GM23338 (cell line): Measurements from ENCODE around the gene PATE1. TPM values are rescaled to one million over a fixed set of nuclear protein-coding genes. Genes with fewer than 3 reads are reported as not detected.

Source experiments
- ATAC-seq: fragments of 200-7000 bp; cut with Tn5 transposase; 3 replicates; pipeline ENCODE4 v1.9.1; 2020
- DNase-seq: peaks from one replicate; pipeline ENCODE4 v3.0.0-alpha.2; 2015; ENCODE audit warnings: low spot score
- H2AFZ ChIP-seq: fragments of 200-600 bp; sonication (generic); 2 replicates; pipeline ENCODE4 v1.8.0; 2016; ENCODE audit warnings: antibody characterized with exemption, mild to moderate bottlenecking, moderate library complexity
- H3F3A ChIP-seq: fragments of 200-600 bp; sonication (generic); replicated peaks from 2 replicates; pipeline ENCODE4 v1.8.0; 2017; ENCODE audit warnings: antibody characterized with exemption, mixed run types, low read depth
- H3K27ac ChIP-seq: fragments of 200-600 bp; sonication (generic); 2 replicates; pipeline ENCODE4 v1.6.1; 2016; ENCODE audit warnings: low read depth
- H3K27me3 ChIP-seq: fragments of 200-600 bp; sonication (generic); 2 replicates; pipeline ENCODE4 v1.8.0; 2016; ENCODE audit warnings: mild to moderate bottlenecking, mixed run types, moderate library complexity; ENCODE audit not compliant: insufficient read depth
- H3K36me3 ChIP-seq: fragments of 200-600 bp; sonication (generic); 2 replicates; pipeline ENCODE4 v1.8.0; 2016; ENCODE audit warnings: mild to moderate bottlenecking; ENCODE audit not compliant: insufficient read depth
- H3K4me1 ChIP-seq: fragments of 200-600 bp; sonication (generic); 2 replicates; pipeline ENCODE4 v1.8.0; 2016; ENCODE audit warnings: mild to moderate bottlenecking, moderate library complexity; ENCODE audit not compliant: insufficient read depth
- H3K4me2 ChIP-seq: fragments of 200-600 bp; sonication (generic); 2 replicates; pipeline ENCODE4 v1.7.1; 2017; ENCODE audit warnings: mixed run types
- H3K4me3 ChIP-seq: fragments of 200-600 bp; sonication (generic); 2 replicates; pipeline ENCODE4 v1.6.1; 2016; ENCODE audit warnings: mixed run types
- H3K79me2 ChIP-seq: fragments of 200-600 bp; sonication (generic); replicated peaks from 2 replicates; pipeline ENCODE4 v1.8.0; 2017; ENCODE audit warnings: mild to moderate bottlenecking; ENCODE audit not compliant: insufficient read depth
- H3K9me2 ChIP-seq: fragments of 200-600 bp; sonication (generic); 2 replicates; pipeline ENCODE4 v1.8.0; 2017; ENCODE audit not compliant: insufficient read depth
- H4K20me1 ChIP-seq: fragments of 200-600 bp; sonication (generic); replicated peaks from 2 replicates; pipeline ENCODE4 v1.8.0; 2017; ENCODE audit warnings: mild to moderate bottlenecking; ENCODE audit not compliant: insufficient read depth
- H3K27ac Mint-ChIP-seq: 2 replicates; pipeline ENCODE4 v1.8.0; 2020; ENCODE audit warnings: inconsistent platforms, mild to moderate bottlenecking, moderate library complexity, mixed read lengths
- H3K27me3 Mint-ChIP-seq: 3 replicates; pipeline ENCODE4 v1.8.0; 2022; ENCODE audit warnings: low read depth, mild to moderate bottlenecking, moderate library complexity, mixed read lengths, inconsistent platforms; ENCODE audit not compliant: insufficient read depth, poor library complexity
- H3K36me3 Mint-ChIP-seq: 3 replicates; pipeline ENCODE4 v1.8.0; 2021; ENCODE audit warnings: low read depth, mild to moderate bottlenecking, inconsistent platforms, moderate library complexity, mixed read lengths
- H3K4me1 Mint-ChIP-seq: 3 replicates; pipeline ENCODE4 v1.8.0; 2020; ENCODE audit warnings: mild to moderate bottlenecking, inconsistent platforms, mixed read lengths
- H3K4me3 Mint-ChIP-seq: 3 replicates; pipeline ENCODE4 v1.8.0; 2021; ENCODE audit warnings: moderate library complexity, mild to moderate bottlenecking, inconsistent platforms, mixed read lengths
- H3K9me3 Mint-ChIP-seq: 3 replicates; pipeline ENCODE4 v1.8.0; 2020; ENCODE audit warnings: moderate library complexity, mild to moderate bottlenecking, inconsistent platforms, mixed read lengths
- CREB1 ChIP-seq: fragments of 250-450 bp; sonication (Bioruptor Pico); IDR thresholded peaks from 2 replicates; pipeline ENCODE4 v1.5.0; 2020; ENCODE audit warnings: low read depth, mild to moderate bottlenecking, moderate library complexity
- ETS1 ChIP-seq: IDR thresholded peaks from 2 replicates; pipeline ENCODE4 v1.6.1; 2016; ENCODE audit warnings: antibody characterized with exemption
- EZH2 ChIP-seq: fragments of 200-600 bp; sonication (generic); IDR thresholded peaks from one replicate; pipeline ENCODE4 v1.8.0; 2017; ENCODE audit warnings: antibody characterized with exemption, mild to moderate bottlenecking, low read depth; ENCODE audit not compliant: unreplicated experiment
- EZH2phosphoT487 ChIP-seq: fragments of 200-600 bp; sonication (generic); IDR thresholded peaks from one replicate; pipeline ENCODE4 v1.8.1; 2018; ENCODE audit warnings: antibody characterized with exemption; ENCODE audit not compliant: unreplicated experiment
- NANOG ChIP-seq: IDR thresholded peaks from 2 replicates; pipeline ENCODE4 v1.6.1; 2016; ENCODE audit warnings: antibody characterized with exemption, borderline replicate concordance
- ZNF114 ChIP-seq: fragments of 250-450 bp; sonication (Bioruptor Pico); IDR thresholded peaks from 2 replicates; pipeline ENCODE4 v1.5.0; 2020; ENCODE audit warnings: mild to moderate bottlenecking, moderate library complexity
- ZNF331 ChIP-seq: fragments of 250-450 bp; sonication (Bioruptor Pico); IDR thresholded peaks from 2 replicates; pipeline ENCODE4 v1.5.0; 2020; ENCODE audit warnings: low read depth, mild to moderate bottlenecking, moderate library complexity
- ZNF462 ChIP-seq: fragments of 250-450 bp; sonication (Bioruptor Pico); IDR thresholded peaks from 2 replicates; pipeline ENCODE4 v1.5.0; 2020; ENCODE audit warnings: mild to moderate bottlenecking, moderate library complexity
- polyA plus RNA-seq: library from polyadenylated mRNA; unstranded; fragments of >200 nt; fragmentation: Nextera tagmentation; extraction: Ambion mirVana; gene quantifications from 2 replicates; pipeline ENCODE4 v1.2.1, GENCODE V29; 2016
- total RNA-seq: library from RNA; depleted of rRNA; stranded (reverse); fragments of >200 nt; shearing (Covaris generic); gene quantifications from 2 replicates; pipeline ENCODE4 v1.2.3, GENCODE V29; 2014

Gene PATE1
- total and polyA plus RNA-seq, 2 experiments from 2014 or later, result not detected

GRCh38 chr11:125790825-125791224 is 44.7 kb downstream of the PATE1 start:
- Histone ChIP-seq H3K27ac (no peak overlapping the region), H3K27me3 (no peaks in the 10 kb centered on the region; the same call in 1 of the 2 replicates), H3K9me2 (peaks cover 13% of the 10 kb centered on the region; the same call in 1 of the 2 replicates), H3K4me1 (no peaks in the 10 kb centered on the region), H3F3A (no peaks in the 10 kb centered on the region), H3K4me2 (no peak overlapping the region), H3K36me3 (peaks cover 3% of the 10 kb centered on the region; the same call in 1 of the 2 replicates), H3K79me2 (no peaks in the 10 kb centered on the region), H3K4me3 (no peak overlapping the region), H4K20me1 (no peaks in the 10 kb centered on the region), H2AFZ (no peak overlapping the region)
- Mint-ChIP-seq H3K36me3 (no peaks in the 10 kb centered on the region), H3K4me3 (no peak overlapping the region), H3K27me3 (no peaks in the 10 kb centered on the region), H3K4me1 (no peaks in the 10 kb centered on the region), H3K9me3 (peaks cover 7% of the 10 kb centered on the region; the same call in 2 of the 3 replicates), H3K27ac (no peak overlapping the region)
- no peak for TF ChIP-seq ZNF331
- TF ChIP-seq CREB1, result no peak
- no peak for TF ChIP-seq NANOG
- no peak for TF ChIP-seq ZNF114 (CRISPR knock-in tag)
- no peak for TF ChIP-seq ZNF462 (CRISPR knock-in tag)
- TF ChIP-seq ETS1, result no peak
- TF ChIP-seq EZH2phosphoT487, result no peak
- TF ChIP-seq EZH2, result no peak
- DNase-seq (no peak), ATAC-seq (no peak)
